Fibroblast of gingiva (primary cell): ENCODE results near the gene POLN.
"Not testable (repeated sequence)": the region's sequence is repeated elsewhere in the genome, so short reads cannot be mapped to it uniquely, and the experiment has no call there.

Experiments
- DNase-seq: peaks from one replicate; pipeline ENCODE4 v3.0.0-alpha.2; 2011; ENCODE audit warnings: low read depth

The POLN gene

GRCh38 chr4:2163311-2163821 is 78.6 kb downstream of the POLN start:
- no peak for DNase-seq

GRCh38 chr4:2161092-2161703 is 80.7 kb downstream of the POLN start:
- DNase-seq = not testable (repeated sequence)

GRCh38 chr4:2159931-2160330 is 82.0 kb downstream of the POLN start:
- no peak for DNase-seq

DNA sequence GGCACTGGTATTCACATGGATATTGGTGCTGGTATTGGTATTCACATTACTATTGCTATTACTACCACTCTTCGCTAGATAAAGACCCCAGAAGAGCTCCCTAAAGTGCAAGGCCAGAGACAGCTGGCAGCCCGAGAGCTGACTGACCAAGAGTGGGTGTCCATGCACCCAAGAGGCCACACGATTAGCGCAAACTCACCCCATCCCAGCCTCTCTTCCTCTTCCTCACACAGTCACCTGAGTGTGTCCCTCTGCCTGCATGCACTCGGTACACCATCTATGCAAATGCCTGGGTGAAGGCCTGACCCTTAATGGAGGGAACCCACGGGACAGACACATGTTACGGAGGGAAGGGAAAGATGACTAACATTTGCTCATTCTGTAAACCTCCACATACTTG is 86.7 kb downstream of the POLN start:
- DNase-seq = no peak

DNA sequence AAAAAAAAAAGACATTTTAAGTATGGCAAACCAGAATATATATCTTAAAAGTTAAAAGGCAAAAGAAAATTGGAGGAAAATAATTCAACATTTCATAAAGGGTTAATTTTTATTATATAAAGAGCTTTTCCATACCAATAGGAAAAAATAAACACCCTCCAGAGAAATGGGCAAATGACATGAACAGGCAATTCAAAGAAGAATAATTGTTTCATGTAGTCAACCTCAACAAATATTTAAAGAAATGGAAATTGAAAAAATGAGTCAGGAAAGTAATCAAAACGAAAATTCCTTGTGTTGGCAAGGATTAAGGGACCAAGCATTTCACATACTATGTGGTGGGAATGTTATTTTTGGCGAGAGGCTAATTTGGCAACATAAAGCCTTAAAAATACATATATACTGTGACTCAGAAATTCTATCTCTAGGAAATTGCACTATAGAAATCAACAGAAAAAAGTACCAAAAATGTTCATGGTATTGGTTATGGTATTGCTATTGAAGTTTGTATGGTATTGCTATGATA is 87.6 kb downstream of the POLN start:
- DNase-seq = no peak

DNA sequence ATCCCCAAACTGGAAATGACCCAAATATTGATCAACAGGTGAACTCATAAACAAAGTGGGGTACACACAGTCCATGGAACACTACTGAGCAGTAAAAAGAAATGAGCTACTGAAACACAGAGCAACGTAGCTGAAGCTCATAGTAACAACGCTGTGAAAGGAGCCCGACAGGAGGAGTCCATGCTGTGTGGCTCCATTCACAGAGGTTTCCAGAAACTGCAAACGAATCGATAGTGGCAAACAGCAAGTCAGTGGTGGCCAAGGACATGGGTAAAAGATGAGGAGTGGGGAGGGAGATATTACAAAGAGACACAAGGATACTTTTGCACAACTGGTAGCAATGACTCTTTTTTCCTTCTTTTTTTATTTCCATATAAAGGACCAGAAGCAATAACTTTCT is 90.4 kb downstream of the POLN start:
- no peak for DNase-seq

GRCh38 chr4:2150076-2150475 is 91.8 kb downstream of the POLN start:
- no peak for DNase-seq

DNA sequence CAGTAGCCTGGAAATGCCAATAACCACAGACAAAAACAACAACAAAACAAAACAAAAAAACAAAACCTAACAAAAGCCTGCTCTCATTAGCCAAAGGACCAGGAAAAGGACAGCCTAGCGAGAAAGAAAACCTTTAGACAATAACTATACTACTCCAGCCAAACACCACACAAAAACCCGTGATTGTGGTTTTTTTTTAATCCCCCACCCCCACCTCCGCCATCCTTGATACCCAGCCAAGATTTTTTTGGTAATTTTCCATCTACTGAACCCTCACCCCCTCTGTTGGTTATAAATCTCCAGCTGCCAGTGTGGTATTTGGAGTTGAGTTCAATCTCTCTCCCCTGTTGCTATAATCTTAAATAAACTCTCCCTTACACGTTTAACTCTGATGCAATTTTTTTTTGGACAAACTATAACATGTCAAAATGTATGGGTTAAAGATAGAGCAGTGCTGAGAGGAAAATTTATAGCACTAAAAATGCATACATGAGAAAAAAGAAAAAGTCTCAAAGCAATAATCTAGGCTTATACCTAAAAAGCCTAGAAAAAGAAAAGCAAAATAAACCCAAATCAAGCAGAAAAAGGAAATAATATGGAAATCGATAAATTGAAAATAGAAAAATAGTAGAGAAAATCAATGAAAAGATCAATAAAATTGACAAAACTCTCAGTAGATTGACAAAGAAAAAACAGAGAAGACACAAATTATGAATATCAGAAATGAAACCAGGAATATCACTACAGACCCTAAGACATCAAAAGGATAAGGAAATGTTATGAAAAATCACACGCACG is 99.1 kb downstream of the POLN start:
- DNase-seq = no peak

- no peak for DNase-seq
Measured at GRCh38 chr4:2141762-2142451, 100.0 kb downstream of the POLN start.

- DNase-seq = no peak
Measured at GRCh38 chr4:2141022-2141761, 100.7 kb downstream of the POLN start.

GRCh38 chr4:2138846-2139500 is 102.9 kb downstream of the POLN start:
- DNase-seq = no peak

DNA sequence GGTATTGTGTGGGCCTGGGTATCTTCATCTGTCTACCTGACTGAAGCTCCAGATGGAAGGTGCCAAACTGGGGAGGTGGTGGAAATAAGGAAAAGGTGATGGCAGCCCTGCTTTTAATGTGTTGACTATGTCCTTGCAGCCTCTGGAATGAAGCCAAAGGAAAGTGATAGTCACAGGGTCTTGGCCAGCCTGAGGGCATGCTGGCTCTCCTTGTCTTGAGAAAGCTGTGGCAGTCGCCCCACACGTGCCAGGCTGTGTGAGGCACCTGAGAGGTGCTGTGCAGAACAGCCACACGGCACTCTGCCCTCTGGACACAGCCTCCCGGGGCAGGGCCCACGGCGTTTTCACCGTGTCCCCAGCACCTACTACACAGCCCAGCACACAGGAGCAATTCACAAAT is 105.2 kb downstream of the POLN start:
- DNase-seq = no peak

- DNase-seq = peak; percentile 28
Measured at GRCh38 chr4:2135083-2135482, 106.8 kb downstream of the POLN start.

- no peak for DNase-seq
Measured at GRCh38 chr4:2132438-2132837, 109.5 kb downstream of the POLN start.

GRCh38 chr4:2127609-2128332 is 114.2 kb downstream of the POLN start:
- DNase-seq = no peak

DNA sequence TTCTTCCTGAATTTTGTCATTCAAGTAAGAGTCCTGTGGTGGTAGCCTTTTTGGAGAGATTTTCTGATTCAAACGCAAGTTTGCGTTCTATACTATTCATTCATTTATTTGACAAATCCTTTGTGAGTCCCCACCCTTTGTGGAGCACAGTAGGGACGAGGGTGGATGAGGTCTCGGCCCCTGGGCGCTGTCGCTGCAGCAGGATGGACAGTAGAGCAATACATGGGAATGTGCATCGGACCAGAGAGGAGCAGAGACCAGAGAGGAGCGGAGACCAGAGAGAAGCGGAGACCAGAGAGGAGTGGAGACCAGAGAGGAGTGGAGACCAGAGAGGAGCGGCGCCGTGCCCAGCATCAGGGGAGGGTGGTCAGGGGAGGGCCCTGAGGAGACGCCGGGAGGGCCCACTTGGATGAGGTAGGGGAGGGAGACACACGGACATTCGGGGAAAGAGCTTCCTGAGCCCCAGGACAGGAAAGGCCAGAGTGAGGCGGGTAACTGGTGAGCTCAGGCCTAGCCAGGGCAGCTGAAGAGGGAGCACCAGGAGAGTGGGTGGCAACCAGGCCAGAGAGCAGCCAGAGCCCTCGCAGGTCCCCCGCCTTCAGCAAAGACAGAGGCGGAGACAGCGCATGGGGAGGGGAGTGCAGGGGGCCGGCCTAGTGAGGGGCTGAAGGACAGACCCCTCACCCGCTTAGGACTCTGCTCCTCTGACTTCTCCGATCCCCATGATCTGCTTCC is 115.4 kb downstream of the POLN start:
- DNase-seq = no peak

GRCh38 chr4:2125831-2126230 is 116.1 kb downstream of the POLN start:
- DNase-seq = no peak

DNA sequence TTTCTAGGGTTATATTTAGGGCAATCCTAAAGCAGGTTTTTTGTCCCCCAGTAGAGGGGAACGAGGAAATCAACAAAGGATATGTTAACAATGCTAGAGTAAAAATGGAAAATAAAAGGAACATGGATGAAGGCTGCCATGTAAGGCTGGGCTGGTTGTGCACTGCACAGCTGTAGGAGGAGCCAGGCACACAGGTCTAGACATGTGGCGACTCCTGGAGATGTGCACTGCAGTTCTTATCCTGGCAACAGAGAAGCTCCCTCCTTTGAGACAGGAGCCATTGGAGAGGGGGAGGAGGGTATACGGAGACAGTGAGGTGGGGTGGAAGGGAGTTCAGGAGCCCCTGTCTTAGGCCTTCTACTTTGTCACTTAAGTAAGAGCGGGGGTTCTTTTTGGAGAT is 116.9 kb downstream of the POLN start:
- no peak for DNase-seq

- peak; percentile 24 for DNase-seq
Measured at GRCh38 chr4:2116687-2117400, 125.1 kb downstream of the POLN start.
